ENCODE data around the gene FBXW8. TPM values are rescaled to one million over a fixed set of nuclear protein-coding genes. Genes with fewer than 3 reads are reported as not detected.

FBXW8 gene
- polyA plus RNA-seq, 2 of the 4 experiments (the other 2 are of a cell fraction) = 9.8 to 15.7 TPM

GRCh38 chr12:117005417-117006046 is 94.8 kb downstream of the FBXW8 start:
- no peaks in the 10 kb centered on the region for H3K4me1 ChIP-seq
- ChIA-PET POLR2A (no interaction called here), CTCF (interaction anchor here (1.1 to 1.3 kb wide), 3 partner anchors 8 to 10 kb away, joined by 3 read pairs; no protein-coding TSS in a partner anchor)
- no peak overlapping the region for H3K4me2 ChIP-seq
- H3K9me3 ChIP-seq = no peaks in the 10 kb centered on the region
- no peak for FAIRE-seq
- ATAC-seq = no peak; a peak in 1 of 6 replicates
- H3K27ac ChIP-seq = no peak overlapping the region
- no peak overlapping the region for H3K4me3 ChIP-seq
- no peak for TF ChIP-seq RCOR1 (IDR thresholded peaks at IDR 0.05; ENCODE audit: low read depth, low read length)
- WGBS (ENCODE audit: missing lambda C conversion rate) = 92% methylated on average over 11 of the region's 11 CpGs
- DNase-seq (ENCODE audit: low read depth in 1 of 2, low spot score in 1 of 2) = no peak

- DNase-seq (ENCODE audit: low read depth in 1 of 2, low spot score in 1 of 2) (no peak), ATAC-seq (no peak), FAIRE-seq (no peak)
- ChIA-PET POLR2A (no interaction called here), CTCF (interaction anchor here (0.8 to 1.3 kb wide), 3 partner anchors 9 to 19 kb away, joined by 3 read pairs; no protein-coding TSS in a partner anchor)
- no peak for TF ChIP-seq HMGXB4 (CRISPR knock-in tag; IDR thresholded peaks at IDR 0.05; ENCODE audit: borderline replicate concordance)
- no peak for TF ChIP-seq RARB (CRISPR knock-in tag; IDR thresholded peaks at IDR 0.05)
- TF ChIP-seq RNF2 (IDR thresholded peaks at IDR 0.05; ENCODE audit: borderline replicate concordance, low read depth) = no peak
- TF ChIP-seq POLR2A (IDR thresholded peaks at IDR 0.05; ENCODE audit: low read length) = no peak
- TF ChIP-seq TP53 (CRISPR knock-in tag; IDR thresholded peaks at IDR 0.05) = no peak
- Histone ChIP-seq H3K4me1 (no peaks in the 10 kb centered on the region), H3K4me2 (no peak overlapping the region), H3K4me3 (no peak overlapping the region), H3K9me3 (no peaks in the 10 kb centered on the region), H3K27ac (no peak overlapping the region)
- 88% methylated on average over 9 of the region's 9 CpGs for WGBS (ENCODE audit: missing lambda C conversion rate)
These were observed 95.6 kb downstream of the FBXW8 start for GRCh38 chr12:117006333-117006732.

GRCh38 chr12:117007577-117007976 is 96.8 kb downstream of the FBXW8 start:
- POLR2A ChIA-PET = no interaction called here
- 91% methylated on average over 8 of the region's 8 CpGs for whole genome bisulfite sequencing (ENCODE audit: missing lambda C conversion rate)
- no peak for DNase-seq (ENCODE audit: low read depth in 1 of 2, low spot score in 1 of 2)
- CTCF ChIA-PET = no interaction called here
- H3K9me3 ChIP-seq = no peaks in the 10 kb centered on the region
- no peak for TF ChIP-seq SREBF2 (IDR thresholded peaks at IDR 0.05)
- ATAC-seq = no peak
- no peak overlapping the region for H3K4me2 ChIP-seq
- no peak for FAIRE-seq
- no peak overlapping the region for H3K27ac ChIP-seq
- no peaks in the 10 kb centered on the region for H3K4me1 ChIP-seq
- H3K4me3 ChIP-seq = no peak overlapping the region

- H3K4me2 ChIP-seq = no peak overlapping the region
- peaks cover 10% of the 10 kb centered on the region; the same call in 1 of the 3 replicates for H3K9me3 ChIP-seq
- FAIRE-seq (no peak), DNase-seq (ENCODE audit: low read depth in 1 of 2, low spot score in 1 of 2) (no peak), ATAC-seq (no peak)
- H3K27ac ChIP-seq = no peak overlapping the region
- 88% methylated on average over 8 of the region's 8 CpGs for WGBS (ENCODE audit: missing lambda C conversion rate)
- TF ChIP-seq HEYL (CRISPR knock-in tag; IDR thresholded peaks at IDR 0.05) (no peak), NFE2L2 (conservative IDR thresholded peaks at IDR 0.05; ENCODE audit: low read length) (no peak), GATA3 (IDR thresholded peaks at IDR 0.05; ENCODE audit: borderline replicate concordance) (no peak), ATOH8 (CRISPR knock-in tag; IDR thresholded peaks at IDR 0.05; ENCODE audit: low read depth) (no peak)
- CTCF ChIA-PET = interaction anchor here (1.5 kb wide), 1 partner anchor 112 kb away, joined by 3 read pairs; no protein-coding TSS in a partner anchor
- no peak overlapping the region for H3K4me3 ChIP-seq
- no peaks in the 10 kb centered on the region for H3K4me1 ChIP-seq
- POLR2A ChIA-PET = no interaction called here
These were observed 99.0 kb downstream of the FBXW8 start for GRCh38 chr12:117009759-117010158.

GRCh38 chr12:117010693-117011451 is 100.1 kb downstream of the FBXW8 start:
- no peak for FAIRE-seq
- TF ChIP-seq ZNF302 (CRISPR knock-in tag; IDR thresholded peaks at IDR 0.05) (no peak), EHMT2 (IDR thresholded peaks at IDR 0.05; ENCODE audit: low read depth) (no peak), HOXB13 (CRISPR knock-in tag; IDR thresholded peaks at IDR 0.05; ENCODE audit: low read depth) (no peak), FOSB (CRISPR knock-in tag; IDR thresholded peaks at IDR 0.05) (no peak), NFE2L2 (conservative IDR thresholded peaks at IDR 0.05; ENCODE audit: low read length) (no peak), CBX8 (IDR thresholded peaks at IDR 0.05) (no peak), HOXB5 (CRISPR knock-in tag; IDR thresholded peaks at IDR 0.05) (no peak), MAFK (IDR thresholded peaks at IDR 0.05; ENCODE audit: partially characterized antibody) (no peak), JUNB (IDR thresholded peaks at IDR 0.05) (no peak), KDM1A (IDR thresholded peaks at IDR 0.05; ENCODE audit: low read depth) (no peak), EHF (CRISPR knock-in tag; IDR thresholded peaks at IDR 0.05) (no peak), FOSL2 (IDR thresholded peaks at IDR 0.05) (no peak), FOSL2 (CRISPR knock-in tag; IDR thresholded peaks at IDR 0.05) (no peak), SMC3 (IDR thresholded peaks at IDR 0.05) (no peak), CEBPB (IDR thresholded peaks at IDR 0.05) (no peak)
- CTCF ChIA-PET = interaction anchor here (0.6 to 2.0 kb wide), 6 partner anchors 10 to 202 kb away, joined by 3 to 5 read pairs (median 3); no protein-coding TSS in a partner anchor
- POLR2A ChIA-PET = no interaction called here
- no peak for ATAC-seq
- Histone ChIP-seq H3K4me3 (no peak overlapping the region), H3K27ac (no peak overlapping the region), H3K4me1 (no peaks in the 10 kb centered on the region), H3K4me2 (no peak overlapping the region), H3K9me3 (peaks cover 14% of the 10 kb centered on the region; the same call in 1 of the 3 replicates)
- no peak for DNase-seq (ENCODE audit: low read depth in 1 of 2, low spot score in 1 of 2)
- WGBS (ENCODE audit: missing lambda C conversion rate) = 88% methylated on average over 17 of the region's 17 CpGs
